Astrocyte (in vitro differentiated cells and primary cell): Measurements from ENCODE around the gene PKD2. TPM values are rescaled to one million over a fixed set of nuclear protein-coding genes. Genes with fewer than 3 reads are reported as not detected.
A peak's percentile ranks its signal among the peaks of the same experiment; 100 is the strongest.

ENCODE experiments used
- DNase-seq: peaks from one replicate; pipeline ENCODE4 v3.0.0-alpha.2; 2010; ENCODE audit warnings: low read depth
- FAIRE-seq: peaks from 2 replicates; lab custom pipeline; 2011; peaks lifted over from hg19 to GRCh38; lab: Jason Lieb, UNC
- H2AFZ ChIP-seq: 2 replicates; pipeline ENCODE4 v1.6.0; 2012; ENCODE audit warnings: low read depth, low read length, inconsistent platforms
- H3K27ac ChIP-seq: 2 replicates; pipeline ENCODE4 v1.5.1; 2011; ENCODE audit warnings: low read depth, low read length, inconsistent platforms
- H3K27me3 ChIP-seq: 2 replicates; pipeline ENCODE4 v1.6.0; 2011; ENCODE audit warnings: low read length, inconsistent platforms; ENCODE audit not compliant: insufficient read depth
- H3K36me3 ChIP-seq: 2 replicates; pipeline ENCODE4 v1.5.1; 2011; ENCODE audit warnings: low read length, inconsistent platforms; ENCODE audit not compliant: insufficient read depth
- H3K4me1 ChIP-seq: 2 replicates; pipeline ENCODE4 v1.5.1; 2011; ENCODE audit warnings: low read length, inconsistent platforms; ENCODE audit not compliant: insufficient read depth
- H3K4me2 ChIP-seq: 2 replicates; pipeline ENCODE4 v1.6.0; 2012; ENCODE audit warnings: low read length, inconsistent platforms
- H3K4me3 ChIP-seq: 2 replicates; pipeline ENCODE4 v1.5.1; 2011; ENCODE audit warnings: low read depth, mild to moderate bottlenecking, low read length, inconsistent platforms; ENCODE audit not compliant: insufficient read depth
- H3K79me2 ChIP-seq: 2 replicates; pipeline ENCODE4 v1.6.0; 2012; ENCODE audit warnings: mild to moderate bottlenecking, low read length, inconsistent platforms; ENCODE audit not compliant: insufficient read depth
- H3K9ac ChIP-seq: 2 replicates; pipeline ENCODE4 v1.6.0; 2012; ENCODE audit warnings: mild to moderate bottlenecking, low read length, inconsistent platforms
- H3K9me3 ChIP-seq: 2 replicates; pipeline ENCODE4 v1.5.1; 2012; ENCODE audit warnings: low read depth, mild to moderate bottlenecking, low read length, inconsistent platforms; ENCODE audit not compliant: insufficient read depth
- H4K20me1 ChIP-seq: 2 replicates; pipeline ENCODE4 v1.6.0; 2012; ENCODE audit warnings: low read length, inconsistent platforms; ENCODE audit not compliant: insufficient read depth
- H3K27ac Mint-ChIP-seq: one replicate; pipeline ENCODE4 v1.8.0; 2021; ENCODE audit warnings: mild to moderate bottlenecking, mixed read lengths; ENCODE audit not compliant: unreplicated experiment
- H3K27me3 Mint-ChIP-seq: one replicate; pipeline ENCODE4 v1.8.0; 2021; ENCODE audit warnings: low read depth, mixed read lengths; ENCODE audit not compliant: unreplicated experiment
- H3K36me3 Mint-ChIP-seq: one replicate; pipeline ENCODE4 v1.8.0; 2021; ENCODE audit warnings: low read depth, mixed read lengths; ENCODE audit not compliant: unreplicated experiment
- H3K4me1 Mint-ChIP-seq: one replicate; pipeline ENCODE4 v1.8.0; 2021; ENCODE audit warnings: low read depth, mixed read lengths; ENCODE audit not compliant: unreplicated experiment
- H3K4me3 Mint-ChIP-seq: one replicate; pipeline ENCODE4 v1.8.0; 2021; ENCODE audit warnings: mild to moderate bottlenecking, moderate library complexity, mixed read lengths; ENCODE audit not compliant: unreplicated experiment
- H3K9me3 Mint-ChIP-seq: one replicate; pipeline ENCODE4 v1.8.0; 2021; ENCODE audit warnings: mild to moderate bottlenecking, mixed read lengths; ENCODE audit not compliant: unreplicated experiment
- CTCF ChIP-seq: IDR thresholded peaks from 2 replicates; pipeline ENCODE4 v1.5.1; 2011; ENCODE audit warnings: low read depth, mild to moderate bottlenecking, inconsistent platforms, low read length, moderate library complexity; ENCODE audit not compliant: insufficient read depth
- EZH2 ChIP-seq: IDR thresholded peaks from 2 replicates; pipeline ENCODE4 v1.6.1; 2012; ENCODE audit warnings: mild to moderate bottlenecking, low read length, inconsistent platforms; ENCODE audit not compliant: insufficient read depth
- total RNA-seq: library from RNA; stranded (reverse); gene quantifications from 2 replicates; pipeline ENCODE4 v1.2.1, GENCODE V29; 2021

PKD2 gene
- total RNA-seq, 1 donor from 2014 or later: 19.7 TPM

DNA sequence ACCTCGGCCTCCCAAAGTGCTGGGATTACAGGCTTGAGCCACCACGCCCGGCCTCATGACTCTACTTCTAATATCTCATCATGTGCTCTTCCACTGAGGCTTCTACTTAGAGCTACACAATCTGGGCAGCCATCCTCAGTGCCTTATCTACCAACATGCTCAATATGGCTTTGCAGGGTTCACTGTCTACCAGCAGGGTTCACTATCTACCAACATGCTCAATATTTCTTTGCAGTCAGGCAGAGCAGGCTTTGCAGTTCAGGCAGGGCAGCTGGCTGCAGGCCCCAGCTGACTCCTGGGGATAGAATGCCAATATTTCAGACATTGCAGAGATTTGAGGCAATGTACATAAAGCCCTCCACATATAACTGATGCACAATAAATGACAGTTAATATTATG, 47.5 kb downstream of the PKD2 start:
- no peaks in the 10 kb centered on the region for H3K27me3 ChIP-seq
- no peaks in the 10 kb centered on the region for H3K9me3 ChIP-seq
- no peak overlapping the region for H3K4me3 Mint-ChIP-seq
- no peak overlapping the region for H3K4me2 ChIP-seq
- H3K27ac ChIP-seq: no peak overlapping the region
- no peak for TF ChIP-seq EZH2
- peak; percentile 50 for TF ChIP-seq CTCF
- H4K20me1 ChIP-seq: no peaks in the 10 kb centered on the region
- FAIRE-seq: no peak
- no peak overlapping the region for H2AFZ ChIP-seq
- no peaks in the 10 kb centered on the region for H3K9me3 Mint-ChIP-seq
- H3K79me2 ChIP-seq: no peaks in the 10 kb centered on the region
- peaks cover 6% of the 10 kb centered on the region for H3K36me3 Mint-ChIP-seq
- no peaks in the 10 kb centered on the region for H3K4me1 ChIP-seq
- no peaks in the 10 kb centered on the region for H3K27me3 Mint-ChIP-seq
- no peak overlapping the region for H3K9ac ChIP-seq
- no peak overlapping the region for H3K4me3 ChIP-seq
- no peak overlapping the region for H3K27ac Mint-ChIP-seq
- DNase-seq: peak; percentile 23
- peaks cover 4% of the 10 kb centered on the region for H3K4me1 Mint-ChIP-seq
- peaks cover 45% of the 10 kb centered on the region for H3K36me3 ChIP-seq

DNA sequence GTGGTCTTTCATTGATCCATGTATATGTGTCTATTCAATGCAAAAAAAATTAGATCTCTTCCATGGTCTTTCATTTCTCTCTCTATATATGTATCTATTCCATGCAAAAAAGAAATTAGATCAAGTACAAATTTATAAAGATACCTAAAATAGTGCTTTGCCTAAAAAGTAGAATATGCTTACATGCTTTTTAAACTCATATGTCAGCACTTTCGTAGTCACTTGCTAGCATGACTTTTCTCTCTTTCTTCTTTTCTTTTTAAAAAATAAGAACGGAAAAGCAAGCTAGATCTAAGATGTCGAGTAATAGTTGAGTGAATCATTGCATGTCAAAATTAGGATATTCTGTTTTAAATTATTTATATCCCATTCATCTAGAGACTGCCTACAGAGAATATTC, 50.9 kb downstream of the PKD2 start:
- Mint-ChIP-seq H3K9me3 (no peaks in the 10 kb centered on the region), H3K4me3 (no peak overlapping the region), H3K4me1 (peaks cover 10% of the 10 kb centered on the region), H3K36me3 (peaks cover 6% of the 10 kb centered on the region), H3K27me3 (no peaks in the 10 kb centered on the region), H3K27ac (no peak overlapping the region)
- Histone ChIP-seq H3K27me3 (no peaks in the 10 kb centered on the region), H3K9ac (no peak overlapping the region), H3K4me1 (no peaks in the 10 kb centered on the region), H3K9me3 (no peaks in the 10 kb centered on the region), H3K4me2 (no peak overlapping the region), H3K27ac (no peak overlapping the region), H4K20me1 (no peaks in the 10 kb centered on the region), H3K36me3 (peaks cover 30% of the 10 kb centered on the region), H3K4me3 (no peak overlapping the region), H2AFZ (no peak overlapping the region), H3K79me2 (no peaks in the 10 kb centered on the region)
- FAIRE-seq (peak; percentile 17), DNase-seq (no peak)
- no peak for TF ChIP-seq EZH2
- TF ChIP-seq CTCF: no peak

DNA sequence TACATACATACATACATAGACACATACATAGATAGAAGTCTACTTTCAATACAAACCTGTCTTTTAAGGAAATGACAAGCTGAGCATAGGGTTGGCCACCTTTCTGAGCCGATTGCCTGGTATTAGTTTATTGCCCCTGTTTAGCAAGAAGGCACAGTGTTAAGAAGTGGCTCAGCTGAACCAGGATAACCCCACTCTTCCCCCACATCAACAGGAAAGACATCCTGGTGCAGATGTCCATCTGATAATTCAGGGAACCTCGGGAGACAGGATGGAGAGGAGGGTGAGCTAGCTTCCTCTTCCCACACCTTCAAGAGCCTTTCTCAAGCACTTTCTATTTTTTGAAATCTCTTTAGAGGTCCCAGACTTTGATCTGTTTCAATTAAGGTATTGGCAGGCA, 52.3 kb downstream of the PKD2 start:
- Histone ChIP-seq H3K27me3 (no peaks in the 10 kb centered on the region), H4K20me1 (no peaks in the 10 kb centered on the region), H3K27ac (no peak overlapping the region), H3K36me3 (peaks cover 34% of the 10 kb centered on the region), H3K4me1 (no peaks in the 10 kb centered on the region), H3K79me2 (no peaks in the 10 kb centered on the region), H2AFZ (no peak overlapping the region), H3K4me3 (no peak overlapping the region), H3K4me2 (no peak overlapping the region), H3K9me3 (no peaks in the 10 kb centered on the region), H3K9ac (no peak overlapping the region)
- H3K36me3 Mint-ChIP-seq: peaks cover 6% of the 10 kb centered on the region
- H3K4me1 Mint-ChIP-seq: peaks cover 10% of the 10 kb centered on the region
- no peak for FAIRE-seq
- H3K9me3 Mint-ChIP-seq: no peaks in the 10 kb centered on the region
- H3K4me3 Mint-ChIP-seq: no peak overlapping the region
- no peak overlapping the region for H3K27ac Mint-ChIP-seq
- DNase-seq: no peak
- TF ChIP-seq CTCF: no peak
- no peak for TF ChIP-seq EZH2
- no peaks in the 10 kb centered on the region for H3K27me3 Mint-ChIP-seq
